Upper lobe of left lung (tissue), 4 donors: Measurements from ENCODE around the gene MC1R.
A peak's percentile ranks its signal among the peaks of the same experiment; 100 is the strongest.

Source experiments
- EP300 ChIP-seq, 4 donors: sonication (generic); formaldehyde crosslinking; IDR thresholded peaks; one replicate each; pipeline ENCODE4 v1.5.1; 2017; ENCODE audit warnings: antibody characterized with exemption in 4 of 4, control low read depth in 2 of 4
- POLR2A ChIP-seq, 4 donors: fragments of 450-650 bp; IDR thresholded peaks; one replicate each; pipeline ENCODE4 v1.5.1; 2016 to 2017; ENCODE audit warnings: antibody characterized with exemption in 4 of 4, mild to moderate bottlenecking in 2 of 4
- POLR2AphosphoS5 ChIP-seq, 2 donors: sonication (generic); formaldehyde crosslinking; IDR thresholded peaks; one replicate each; pipeline ENCODE4 v1.5.1; 2017; ENCODE audit warnings: antibody characterized with exemption in 2 of 2
- TF ChIP-seq, protein P1 (sequence below), 6 experiments: fragments of 450-650 bp in 4 of 6; fragments of 200-600 bp in 2 of 6; sonication (generic) in 2 of 6; IDR thresholded peaks; one replicate each; pipeline ENCODE4 v1.5.1; 2016 to 2019; ENCODE audit warnings: antibody characterized with exemption in 6 of 6

GRCh38 chr16:89922884-89923639 is 4.4 kb downstream of the MC1R start, which contains the start of gene TUBB3:
- TF ChIP-seq, protein P1, sequence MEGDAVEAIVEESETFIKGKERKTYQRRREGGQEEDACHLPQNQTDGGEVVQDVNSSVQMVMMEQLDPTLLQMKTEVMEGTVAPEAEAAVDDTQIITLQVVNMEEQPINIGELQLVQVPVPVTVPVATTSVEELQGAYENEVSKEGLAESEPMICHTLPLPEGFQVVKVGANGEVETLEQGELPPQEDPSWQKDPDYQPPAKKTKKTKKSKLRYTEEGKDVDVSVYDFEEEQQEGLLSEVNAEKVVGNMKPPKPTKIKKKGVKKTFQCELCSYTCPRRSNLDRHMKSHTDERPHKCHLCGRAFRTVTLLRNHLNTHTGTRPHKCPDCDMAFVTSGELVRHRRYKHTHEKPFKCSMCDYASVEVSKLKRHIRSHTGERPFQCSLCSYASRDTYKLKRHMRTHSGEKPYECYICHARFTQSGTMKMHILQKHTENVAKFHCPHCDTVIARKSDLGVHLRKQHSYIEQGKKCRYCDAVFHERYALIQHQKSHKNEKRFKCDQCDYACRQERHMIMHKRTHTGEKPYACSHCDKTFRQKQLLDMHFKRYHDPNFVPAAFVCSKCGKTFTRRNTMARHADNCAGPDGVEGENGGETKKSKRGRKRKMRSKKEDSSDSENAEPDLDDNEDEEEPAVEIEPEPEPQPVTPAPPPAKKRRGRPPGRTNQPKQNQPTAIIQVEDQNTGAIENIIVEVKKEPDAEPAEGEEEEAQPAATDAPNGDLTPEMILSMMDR (IDR thresholded peaks at IDR 0.05), result peak in 1 of 6 experiments; percentile 6
- TF ChIP-seq POLR2A (IDR thresholded peaks at IDR 0.05) (peak in 3 of 4 donors; percentile 27 to 71 (median 52)), EP300 (IDR thresholded peaks at IDR 0.05) (no peak), POLR2AphosphoS5 (IDR thresholded peaks at IDR 0.05) (peak; percentile 4 to 42)
